GM23338 (cell line): ENCODE results near the gene RAB17. TPM values are rescaled to one million over a fixed set of nuclear protein-coding genes. Genes with fewer than 3 reads are reported as not detected.

Experiments used
- ATAC-seq: fragments of 200-7000 bp; cut with Tn5 transposase; 3 replicates; pipeline ENCODE4 v1.9.1; 2020
- DNase-seq: peaks from one replicate; pipeline ENCODE4 v3.0.0-alpha.2; 2015; ENCODE audit warnings: low spot score
- H2AFZ ChIP-seq: fragments of 200-600 bp; sonication (generic); 2 replicates; pipeline ENCODE4 v1.8.0; 2016; ENCODE audit warnings: antibody characterized with exemption, mild to moderate bottlenecking, moderate library complexity
- H3F3A ChIP-seq: fragments of 200-600 bp; sonication (generic); replicated peaks from 2 replicates; pipeline ENCODE4 v1.8.0; 2017; ENCODE audit warnings: antibody characterized with exemption, mixed run types, low read depth
- H3K27ac ChIP-seq: fragments of 200-600 bp; sonication (generic); 2 replicates; pipeline ENCODE4 v1.6.1; 2016; ENCODE audit warnings: low read depth
- H3K27me3 ChIP-seq: fragments of 200-600 bp; sonication (generic); 2 replicates; pipeline ENCODE4 v1.8.0; 2016; ENCODE audit warnings: mild to moderate bottlenecking, mixed run types, moderate library complexity; ENCODE audit not compliant: insufficient read depth
- H3K36me3 ChIP-seq: fragments of 200-600 bp; sonication (generic); 2 replicates; pipeline ENCODE4 v1.8.0; 2016; ENCODE audit warnings: mild to moderate bottlenecking; ENCODE audit not compliant: insufficient read depth
- H3K4me1 ChIP-seq: fragments of 200-600 bp; sonication (generic); 2 replicates; pipeline ENCODE4 v1.8.0; 2016; ENCODE audit warnings: mild to moderate bottlenecking, moderate library complexity; ENCODE audit not compliant: insufficient read depth
- H3K4me2 ChIP-seq: fragments of 200-600 bp; sonication (generic); 2 replicates; pipeline ENCODE4 v1.7.1; 2017; ENCODE audit warnings: mixed run types
- H3K4me3 ChIP-seq: fragments of 200-600 bp; sonication (generic); 2 replicates; pipeline ENCODE4 v1.6.1; 2016; ENCODE audit warnings: mixed run types
- H3K79me2 ChIP-seq: fragments of 200-600 bp; sonication (generic); replicated peaks from 2 replicates; pipeline ENCODE4 v1.8.0; 2017; ENCODE audit warnings: mild to moderate bottlenecking; ENCODE audit not compliant: insufficient read depth
- H3K9me2 ChIP-seq: fragments of 200-600 bp; sonication (generic); 2 replicates; pipeline ENCODE4 v1.8.0; 2017; ENCODE audit not compliant: insufficient read depth
- H4K20me1 ChIP-seq: fragments of 200-600 bp; sonication (generic); replicated peaks from 2 replicates; pipeline ENCODE4 v1.8.0; 2017; ENCODE audit warnings: mild to moderate bottlenecking; ENCODE audit not compliant: insufficient read depth
- H3K27ac Mint-ChIP-seq: 2 replicates; pipeline ENCODE4 v1.8.0; 2020; ENCODE audit warnings: inconsistent platforms, mild to moderate bottlenecking, moderate library complexity, mixed read lengths
- H3K27me3 Mint-ChIP-seq: 3 replicates; pipeline ENCODE4 v1.8.0; 2022; ENCODE audit warnings: low read depth, mild to moderate bottlenecking, moderate library complexity, mixed read lengths, inconsistent platforms; ENCODE audit not compliant: insufficient read depth, poor library complexity
- H3K36me3 Mint-ChIP-seq: 3 replicates; pipeline ENCODE4 v1.8.0; 2021; ENCODE audit warnings: low read depth, mild to moderate bottlenecking, inconsistent platforms, moderate library complexity, mixed read lengths
- H3K4me1 Mint-ChIP-seq: 3 replicates; pipeline ENCODE4 v1.8.0; 2020; ENCODE audit warnings: mild to moderate bottlenecking, inconsistent platforms, mixed read lengths
- H3K4me3 Mint-ChIP-seq: 3 replicates; pipeline ENCODE4 v1.8.0; 2021; ENCODE audit warnings: moderate library complexity, mild to moderate bottlenecking, inconsistent platforms, mixed read lengths
- H3K9me3 Mint-ChIP-seq: 3 replicates; pipeline ENCODE4 v1.8.0; 2020; ENCODE audit warnings: moderate library complexity, mild to moderate bottlenecking, inconsistent platforms, mixed read lengths
- EZH2 ChIP-seq: fragments of 200-600 bp; sonication (generic); IDR thresholded peaks from one replicate; pipeline ENCODE4 v1.8.0; 2017; ENCODE audit warnings: antibody characterized with exemption, mild to moderate bottlenecking, low read depth; ENCODE audit not compliant: unreplicated experiment
- EZH2phosphoT487 ChIP-seq: fragments of 200-600 bp; sonication (generic); IDR thresholded peaks from one replicate; pipeline ENCODE4 v1.8.1; 2018; ENCODE audit warnings: antibody characterized with exemption; ENCODE audit not compliant: unreplicated experiment
- POLR2AphosphoS5 ChIP-seq: IDR thresholded peaks from 2 replicates; pipeline ENCODE4 v1.6.1; 2016; ENCODE audit warnings: antibody characterized with exemption, low read depth
- STAT1 ChIP-seq: IDR thresholded peaks from one replicate; pipeline ENCODE4 v1.6.1; 2016; ENCODE audit warnings: antibody characterized with exemption; ENCODE audit not compliant: unreplicated experiment
- ZNF114 ChIP-seq: fragments of 250-450 bp; sonication (Bioruptor Pico); IDR thresholded peaks from 2 replicates; pipeline ENCODE4 v1.5.0; 2020; ENCODE audit warnings: mild to moderate bottlenecking, moderate library complexity
- polyA plus RNA-seq: library from polyadenylated mRNA; unstranded; fragments of >200 nt; fragmentation: Nextera tagmentation; extraction: Ambion mirVana; gene quantifications from 2 replicates; pipeline ENCODE4 v1.2.1, GENCODE V29; 2016
- total RNA-seq: library from RNA; depleted of rRNA; stranded (reverse); fragments of >200 nt; shearing (Covaris generic); gene quantifications from 2 replicates; pipeline ENCODE4 v1.2.3, GENCODE V29; 2014
- TF ChIP-seq, protein P1 (sequence below), 2 experiments: fragments of 200-600 bp in 1 of 2; sonication (generic) in 1 of 2; conservative IDR thresholded peaks; 2 replicates each; pipeline versions ENCODE4 v1.5.1 to v1.6.1; 2016 to 2017; ENCODE audit warnings: antibody characterized with exemption in 2 of 2, low read depth in 2 of 2, mild to moderate bottlenecking in 2 of 2, moderate library complexity in 1 of 2

The RAB17 gene
- total and polyA plus RNA-seq, 2 experiments from 2014 or later = 22.4 to 26.9 TPM

- no peak within 1 kb of the TSS for H3K27ac Mint-ChIP-seq
- Histone ChIP-seq H3K27me3 (peaks cover 40% of the 10 kb centered on the region), H3K4me2 (peak within 1 kb of the TSS; percentile 95), H4K20me1 (no peaks in the 10 kb centered on the region; the same call in 1 of the 2 replicates), H3K36me3 (0 out of 2 replicates have a peak, but pooled peaks cover 3% of the 10 kb centered on the region), H3K4me1 (peaks cover 12% of the 10 kb centered on the region), H2AFZ (peak within 1 kb of the TSS; percentile 91), H3F3A (no peaks in the 10 kb centered on the region; the same call in 1 of the 2 replicates), H3K4me3 (peak within 1 kb of the TSS; percentile 72), H3K27ac (no peak within 1 kb of the TSS), H3K79me2 (peaks cover 16% of the 10 kb centered on the region), H3K9me2 (no peaks in the 10 kb centered on the region; the same call in none of the 2 replicates)
- peaks cover 29% of the 10 kb centered on the region for H3K4me1 Mint-ChIP-seq
- H3K27me3 Mint-ChIP-seq = peaks cover 28% of the 10 kb centered on the region
- DNase-seq = peak; percentile 62
- peak; percentile 67 for ATAC-seq
- peak within 1 kb of the TSS; percentile 86 for H3K4me3 Mint-ChIP-seq
- peaks cover 18% of the 10 kb centered on the region; the same call in 2 of the 3 replicates for H3K36me3 Mint-ChIP-seq
- no peaks in the 10 kb centered on the region; the same call in 2 of the 3 replicates for H3K9me3 Mint-ChIP-seq
- TF ChIP-seq EZH2phosphoT487 = no peak
- TF ChIP-seq EZH2 = no peak
- TF ChIP-seq, protein P1, sequence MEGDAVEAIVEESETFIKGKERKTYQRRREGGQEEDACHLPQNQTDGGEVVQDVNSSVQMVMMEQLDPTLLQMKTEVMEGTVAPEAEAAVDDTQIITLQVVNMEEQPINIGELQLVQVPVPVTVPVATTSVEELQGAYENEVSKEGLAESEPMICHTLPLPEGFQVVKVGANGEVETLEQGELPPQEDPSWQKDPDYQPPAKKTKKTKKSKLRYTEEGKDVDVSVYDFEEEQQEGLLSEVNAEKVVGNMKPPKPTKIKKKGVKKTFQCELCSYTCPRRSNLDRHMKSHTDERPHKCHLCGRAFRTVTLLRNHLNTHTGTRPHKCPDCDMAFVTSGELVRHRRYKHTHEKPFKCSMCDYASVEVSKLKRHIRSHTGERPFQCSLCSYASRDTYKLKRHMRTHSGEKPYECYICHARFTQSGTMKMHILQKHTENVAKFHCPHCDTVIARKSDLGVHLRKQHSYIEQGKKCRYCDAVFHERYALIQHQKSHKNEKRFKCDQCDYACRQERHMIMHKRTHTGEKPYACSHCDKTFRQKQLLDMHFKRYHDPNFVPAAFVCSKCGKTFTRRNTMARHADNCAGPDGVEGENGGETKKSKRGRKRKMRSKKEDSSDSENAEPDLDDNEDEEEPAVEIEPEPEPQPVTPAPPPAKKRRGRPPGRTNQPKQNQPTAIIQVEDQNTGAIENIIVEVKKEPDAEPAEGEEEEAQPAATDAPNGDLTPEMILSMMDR (conservative IDR thresholded peaks at IDR 0.05; ENCODE audit: low read depth in 2 of 2) = peak in 1 of 2 experiments; percentile 18; a peak in 1 of 4 replicates
- peak; percentile 41; the same call in 1 of the 2 replicates for TF ChIP-seq POLR2AphosphoS5
- no peak for TF ChIP-seq STAT1
Observed at GRCh38 chr2:237627441-237628246, 37.1 kb upstream of the RAB17 start, which contains the start of gene LRRFIP1. LRRFIP1 (plus strand) TSS chr2:237627587; CDS start chr2:237627645, 58 bp downstream.

- Mint-ChIP-seq H3K36me3 (peaks cover 14% of the 10 kb centered on the region; the same call in 1 of the 3 replicates), H3K27me3 (peaks cover 28% of the 10 kb centered on the region), H3K9me3 (no peaks in the 10 kb centered on the region; the same call in 2 of the 3 replicates), H3K4me3 (peak overlapping the region; percentile 85), H3K27ac (no peak overlapping the region), H3K4me1 (peaks cover 29% of the 10 kb centered on the region)
- 0 out of 2 replicates have a peak, but pooled peaks cover 3% of the 10 kb centered on the region for H3K36me3 ChIP-seq
- no peak for TF ChIP-seq ZNF114 (CRISPR knock-in tag)
- TF ChIP-seq EZH2 = peak; percentile 35
- H3K4me1 ChIP-seq = peaks cover 12% of the 10 kb centered on the region
- peak; percentile 83 for ATAC-seq
- H3K9me2 ChIP-seq = no peaks in the 10 kb centered on the region; the same call in none of the 2 replicates
- H2AFZ ChIP-seq = peak overlapping the region; percentile 84
- H4K20me1 ChIP-seq = no peaks in the 10 kb centered on the region; the same call in 1 of the 2 replicates
- no peak overlapping the region for H3K27ac ChIP-seq
- peak overlapping the region; percentile 81 for H3K4me2 ChIP-seq
- H3K79me2 ChIP-seq = peaks cover 16% of the 10 kb centered on the region
- no peaks in the 10 kb centered on the region; the same call in 1 of the 2 replicates for H3F3A ChIP-seq
- peak; percentile 74 for DNase-seq
- H3K27me3 ChIP-seq = peaks cover 40% of the 10 kb centered on the region
- H3K4me3 ChIP-seq = peak overlapping the region; percentile 62
Observed at GRCh38 chr2:237626813-237627440, 36.4 kb upstream of the RAB17 start.
